GM12891 (cell line): ENCODE measurements around the gene TBCD.

Experiments
- DNase-seq: peaks from one replicate; pipeline ENCODE4 v3.0.0; 2011; ENCODE audit warnings: low spot score; ENCODE audit not compliant: insufficient read length
- FAIRE-seq: peaks from 2 replicates; lab custom pipeline; 2011; peaks lifted over from hg19 to GRCh38; lab: Jason Lieb, UNC
- PAX5 ChIP-seq: IDR thresholded peaks from 2 replicates; pipeline ENCODE4 v1.6.1; 2011; ENCODE audit warnings: low read length, moderate library complexity, mild to moderate bottlenecking; ENCODE audit not compliant: insufficient read depth, severe bottlenecking
- POLR2A ChIP-seq: IDR thresholded peaks from 2 replicates; pipeline ENCODE4 v1.6.1; 2011; ENCODE audit warnings: low read depth, low read length, control low read depth
- POLR2AphosphoS5 ChIP-seq: IDR thresholded peaks from 2 replicates; pipeline ENCODE4 v1.6.1; 2011; ENCODE audit warnings: low read depth, low read length, control low read depth
- POU2F2 ChIP-seq: IDR thresholded peaks from 2 replicates; pipeline ENCODE4 v1.6.1; 2011; ENCODE audit warnings: low read depth, mild to moderate bottlenecking, control low read depth, low read length, moderate library complexity
- SPI1 ChIP-seq: IDR thresholded peaks from 2 replicates; pipeline ENCODE4 v1.6.1; 2011; ENCODE audit warnings: low read depth, low read length, control low read depth
- TAF1 ChIP-seq: IDR thresholded peaks from 2 replicates; pipeline ENCODE4 v1.6.1; 2011; ENCODE audit warnings: low read depth, low read length, control low read depth

TBCD gene

GRCh38 chr17:82815790-82816305, 64.0 kb downstream of the TBCD start:
- TF ChIP-seq PAX5 (no peak), POLR2A (no peak), POLR2AphosphoS5 (no peak), SPI1 (no peak), POU2F2 (no peak), TAF1 (no peak)
- DNase-seq (no peak), FAIRE-seq (no peak)

GRCh38 chr17:82816358-82816757, 64.5 kb downstream of the TBCD start:
- FAIRE-seq, result peak; percentile 51
- no peak for DNase-seq
- TF ChIP-seq TAF1 (no peak), PAX5 (no peak), SPI1 (no peak), POLR2A (no peak), POU2F2 (no peak), POLR2AphosphoS5 (no peak)

- TF ChIP-seq POU2F2 (no peak), TAF1 (no peak), PAX5 (no peak), SPI1 (no peak), POLR2A (no peak), POLR2AphosphoS5 (no peak)
- DNase-seq, result no peak
- FAIRE-seq, result peak; percentile 62
Measured at GRCh38 chr17:82817947-82818346, 66.1 kb downstream of the TBCD start.

- TF ChIP-seq POLR2A (no peak), PAX5 (no peak), POLR2AphosphoS5 (no peak), POU2F2 (no peak), SPI1 (no peak), TAF1 (no peak)
- FAIRE-seq, result no peak
- DNase-seq, result no peak
Measured at GRCh38 chr17:82820278-82821251, 68.7 kb downstream of the TBCD start.

- no peak for TF ChIP-seq POLR2A
- no peak for TF ChIP-seq POLR2AphosphoS5
- no peak for TF ChIP-seq TAF1
- no peak for TF ChIP-seq PAX5
- TF ChIP-seq SPI1, result no peak
- no peak for TF ChIP-seq POU2F2
Measured at GRCh38 chr17:82821554-82821953, 69.7 kb downstream of the TBCD start.

GRCh38 chr17:82822281-82822680, 70.4 kb downstream of the TBCD start:
- DNase-seq (no peak), FAIRE-seq (no peak)

More at GRCh38 chr17:82821554-82821953, 69.7 kb downstream of the TBCD start:
- no peak for FAIRE-seq
- DNase-seq, result no peak

GRCh38 chr17:82823004-82823403, 71.1 kb downstream of the TBCD start:
- DNase-seq (no peak), FAIRE-seq (no peak)
- TF ChIP-seq SPI1 (no peak), TAF1 (no peak)

More at GRCh38 chr17:82822281-82822680, 70.4 kb downstream of the TBCD start:
- TF ChIP-seq POLR2A, result no peak
- no peak for TF ChIP-seq POLR2AphosphoS5
- TF ChIP-seq TAF1, result no peak
- no peak for TF ChIP-seq POU2F2
- no peak for TF ChIP-seq PAX5
- no peak for TF ChIP-seq SPI1

- DNase-seq (no peak), FAIRE-seq (no peak)
- no peak for TF ChIP-seq PAX5
- TF ChIP-seq POLR2AphosphoS5, result no peak
- TF ChIP-seq POU2F2, result no peak
- TF ChIP-seq POLR2A, result no peak
- no peak for TF ChIP-seq TAF1
- no peak for TF ChIP-seq SPI1
Measured at GRCh38 chr17:82825540-82826124, 73.8 kb downstream of the TBCD start.

GRCh38 chr17:82826211-82826610, 74.3 kb downstream of the TBCD start:
- DNase-seq, result no peak
- no peak for TF ChIP-seq POLR2AphosphoS5
- TF ChIP-seq TAF1, result no peak
- no peak for FAIRE-seq
